CD4-positive, alpha-beta T cell treated with Interleukin-6 at 100 ng/mL for 8 hours (primary cell): Measurements from ENCODE around the gene MYB.
"Not testable (repeated sequence)": the region's sequence is repeated elsewhere in the genome, so short reads cannot be mapped to it uniquely, and the experiment has no call there.

Experiments used
- DNase-seq: peaks from one replicate; pipeline ENCODE4 v3.0.0-alpha.2; 2020; ENCODE audit warnings: mixed read lengths, low spot score

MYB gene

GRCh38 chr6:135164387-135164786, 16.7 kb upstream of the MYB start:
- DNase-seq: not testable (repeated sequence)

GRCh38 chr6:135165031-135165430, 16.1 kb upstream of the MYB start:
- DNase-seq: no peak

GRCh38 chr6:135166515-135166914, 14.6 kb upstream of the MYB start:
- DNase-seq: no peak

- DNase-seq: no peak
Measured at GRCh38 chr6:135167617-135168016, 13.5 kb upstream of the MYB start.

GRCh38 chr6:135168766-135169165, 12.3 kb upstream of the MYB start:
- no peak for DNase-seq

GRCh38 chr6:135170238-135170637, 10.9 kb upstream of the MYB start:
- DNase-seq: no peak

- no peak for DNase-seq
Measured at GRCh38 chr6:135170849-135171248, 10.3 kb upstream of the MYB start.

- DNase-seq: no peak
Measured at GRCh38 chr6:135173242-135173988, 7.7 kb upstream of the MYB start.

- DNase-seq: no peak
Measured at GRCh38 chr6:135173989-135174484, 7.1 kb upstream of the MYB start.

GRCh38 chr6:135176058-135176457, 5.0 kb upstream of the MYB start:
- DNase-seq: no peak

GRCh38 chr6:135176464-135176863, 4.6 kb upstream of the MYB start:
- no peak for DNase-seq

- no peak for DNase-seq
Measured at GRCh38 chr6:135179372-135179771, 1.7 kb upstream of the MYB start.

- DNase-seq: no peak
Measured at GRCh38 chr6:135179920-135180541, 1.1 kb upstream of the MYB start.

GRCh38 chr6:135181333-135182070, 394 bp downstream of the MYB start:
- no peak for DNase-seq

GRCh38 chr6:135182071-135183001, 1.2 kb downstream of the MYB start:
- DNase-seq: peak; percentile 29

- peak; percentile 68 for DNase-seq
Measured at GRCh38 chr6:135183002-135183531, 2.0 kb downstream of the MYB start.

GRCh38 chr6:135183532-135184440, 2.7 kb downstream of the MYB start:
- DNase-seq: peak; percentile 83

GRCh38 chr6:135185483-135185882, 4.4 kb downstream of the MYB start:
- DNase-seq: no peak

GRCh38 chr6:135186255-135186654, 5.1 kb downstream of the MYB start:
- no peak for DNase-seq

GRCh38 chr6:135187372-135187771, 6.3 kb downstream of the MYB start:
- no peak for DNase-seq
